Adrenal gland (tissue), 12 donors: ENCODE data around the gene ADK. TPM values are rescaled to one million over a fixed set of nuclear protein-coding genes. Genes with fewer than 3 reads are reported as not detected.

Experiments used
- DNase-seq, 7 donors: peaks; one replicate each; pipeline ENCODE4 v3.0.0-alpha.2; 2019 to 2020
- H3K27ac ChIP-seq, 5 donors: fragments of 200-600 bp; sonication (generic) in 4 of 5; 1 replicate in 3 of 5; 2 replicates in 2 of 5; pipeline versions ENCODE4 v1.5.1 to v1.8.0; 2016 to 2020; ENCODE audit warnings: mild to moderate bottlenecking in 1 of 5
- H3K27me3 ChIP-seq: fragments of 200-600 bp; 2 replicates; pipeline ENCODE4 v1.8.0; 2021
- H3K36me3 ChIP-seq, 2 donors: fragments of 200-600 bp; replicated peaks in 1 of 2; 1 replicate in 1 of 2; 2 replicates in 1 of 2; pipeline versions ENCODE4 v1.5.1 to v1.8.0; 2018 to 2022
- H3K4me1 ChIP-seq, 2 donors: fragments of 200-600 bp; replicated peaks in 1 of 2; 1 replicate in 1 of 2; 2 replicates in 1 of 2; pipeline versions ENCODE4 v1.5.1 to v1.8.0; 2018 to 2021
- H3K4me3 ChIP-seq, 4 donors: fragments of 200-600 bp; sonication (generic) in 3 of 4; one replicate each; pipeline ENCODE4 v1.5.1; 2016 to 2018
- H3K9me3 ChIP-seq, 3 donors: fragments of 200-600 bp; sonication (generic) in 1 of 3; replicated peaks in 1 of 3; 1 replicate in 2 of 3; 2 replicates in 1 of 3; pipeline versions ENCODE4 v1.5.1 to v1.8.0; 2016 to 2021
- CTCF ChIP-seq, 6 experiments: fragments of 450-650 bp in 4 of 6; fragments of 200-600 bp in 2 of 6; sonication (generic) in 1 of 6; IDR thresholded peaks; 1 replicate in 5 of 6; 2 replicates in 1 of 6; pipeline versions ENCODE4 v1.5.1 to v1.8.0; 2016 to 2021; ENCODE audit warnings: antibody characterized with exemption in 6 of 6, mild to moderate bottlenecking in 2 of 6, moderate library complexity in 1 of 6
- POLR2A ChIP-seq, 2 donors: fragments of 450-650 bp; IDR thresholded peaks; one replicate each; pipeline ENCODE4 v1.6.1; 2017; ENCODE audit warnings: antibody characterized with exemption in 2 of 2, mild to moderate bottlenecking in 2 of 2, moderate library complexity in 1 of 2
- WGBS, 4 donors: extraction: QIAGEN DNeasy Blood & Tissue Kit in 2 of 4; methylation state at CpG; one replicate each; pipeline versions ENCODE4 v1.1.5 to v1.1.7; 2013 to 2017; 5-methylcytosine and 5-hydroxymethylcytosine counted together
- intact Hi-C, 2 donors: fragments of 100-400 bp; cut with DNase I; formaldehyde crosslinking; loops; one replicate each; pipeline versions ENCODE4 v1.14.1 to v1.15.0; 2022 to 2023
- polyA plus RNA-seq, 3 donors: library from polyadenylated mRNA; stranded (reverse); fragments of 200-250 nt in 2 of 3; fragments of 350-450 nt in 1 of 3; fragmentation: Illumina TruSeq in 1 of 3; extraction: RNeasy Lipid Tissue Mini Kit (QIAGEN cat#74804) in 1 of 3; gene quantifications; one replicate each; pipeline ENCODE4 v1.2.3, GENCODE V29; 2013 to 2014
- total RNA-seq, 9 donors: library from RNA; depleted of rRNA in 4 of 9; stranded (reverse); fragments of >200 nt in 4 of 9; fragments of 120-200 nt in 1 of 9; fragmentation: NEBNext Ultra II Directional in 1 of 9; extraction: Animal tissue kit (Norgen Biotek cat#: 25700) in 1 of 9; gene quantifications; one replicate each; pipeline versions ENCODE4 v1.1.0 to v1.2.4, GENCODE V29; 2013 to 2023
- donor health status: healthy with polysubstance abuse.
- donor health status: Bipolar disorder and iron deficiency.
- donor health status: DM: yes; HTN: yes; CAD: no.
- donor health status: DM: no; HTN: no; CAD: no.
- donor health status: DM: no; HTN: no; CAD: no.
- donor health status: DM: yes; HTN: yes; CAD: no.

ADK gene
- total and polyA plus RNA-seq, 12 donors = 8.2 to 45.5 (median 22.2) TPM

- Histone ChIP-seq H3K27me3 (no peaks in the 10 kb centered on the region), H3K36me3 (no peaks in the 10 kb centered on the region), H3K4me1 (peaks cover 0 to 3% of the 10 kb centered on the region in 2 donors), H3K27ac (no peak overlapping the region), H3K9me3 (no peaks in the 10 kb centered on the region), H3K4me3 (no peak overlapping the region)
- no peak for DNase-seq
- TF ChIP-seq POLR2A (IDR thresholded peaks at IDR 0.05) = no peak
- TF ChIP-seq CTCF (IDR thresholded peaks at IDR 0.05) = no peak
- intact Hi-C loops = no loop called here
- WGBS, 4 donors = 91 to 98% (median 95%) methylated on average over 2 of the region's 2 CpGs
These were observed 334.3 kb downstream of the ADK start for GRCh38 chr10:74485283-74485682.

GRCh38 chr10:74486659-74487058 lies 335.6 kb downstream of the ADK start:
- H3K4me1 ChIP-seq = peaks cover 0 to 6% of the 10 kb centered on the region in 2 donors
- no peak overlapping the region for H3K4me3 ChIP-seq
- H3K27me3 ChIP-seq = no peaks in the 10 kb centered on the region
- H3K27ac ChIP-seq = no peak overlapping the region
- no peaks in the 10 kb centered on the region for H3K9me3 ChIP-seq
- no peak for DNase-seq
- 85 to 92% (median 90%) methylated on average over 1 of the region's 1 CpG for WGBS, 4 donors
- TF ChIP-seq CTCF (IDR thresholded peaks at IDR 0.05) = no peak
- TF ChIP-seq POLR2A (IDR thresholded peaks at IDR 0.05) = no peak
- H3K36me3 ChIP-seq = no peaks in the 10 kb centered on the region
- intact Hi-C loops = no loop called here

- H3K36me3 ChIP-seq = no peaks in the 10 kb centered on the region
- H3K4me1 ChIP-seq = peaks cover 0 to 6% of the 10 kb centered on the region in 2 donors
- intact Hi-C loops = no loop called here
- H3K9me3 ChIP-seq = no peaks in the 10 kb centered on the region
- no peaks in the 10 kb centered on the region for H3K27me3 ChIP-seq
- no peak overlapping the region for H3K4me3 ChIP-seq
- TF ChIP-seq CTCF (IDR thresholded peaks at IDR 0.05) = no peak
- TF ChIP-seq POLR2A (IDR thresholded peaks at IDR 0.05) = no peak
- no peak for DNase-seq
- H3K27ac ChIP-seq = no peak overlapping the region
These were observed 337.9 kb downstream of the ADK start for GRCh38 chr10:74488907-74489306.

- no peak for TF ChIP-seq CTCF (IDR thresholded peaks at IDR 0.05)
- TF ChIP-seq POLR2A (IDR thresholded peaks at IDR 0.05) = no peak
- DNase-seq = no peak
- Histone ChIP-seq H3K36me3 (no peaks in the 10 kb centered on the region), H3K4me1 (peaks cover 0 to 6% of the 10 kb centered on the region in 2 donors), H3K27me3 (no peaks in the 10 kb centered on the region), H3K4me3 (no peak overlapping the region), H3K27ac (peak overlapping the region in 1 of 5 donors; percentile 12), H3K9me3 (no peaks in the 10 kb centered on the region)
- 58 to 62% (median 59%) methylated on average over 4 of the region's 4 CpGs for WGBS, 4 donors
- intact Hi-C loops = no loop called here
These were observed 339.5 kb downstream of the ADK start for GRCh38 chr10:74490551-74490950.
